Lower lobe of right lung (tissue), 2 donors: ENCODE measurements around the gene RGL1. TPM values are rescaled to one million over a fixed set of nuclear protein-coding genes. Genes with fewer than 3 reads are reported as not detected.

Experiments used
- ATAC-seq, 2 donors: fragments of 200-7000 bp; cut with Tn5 transposase; one replicate each; pipeline ENCODE4 v1.9.1; 2020 to 2022; ENCODE audit warnings: mild to moderate bottlenecking in 2 of 2, moderate library complexity in 2 of 2
- DNase-seq: peaks from one replicate; pipeline ENCODE4 v3.0.0-alpha.2; 2020
- H3K27ac ChIP-seq: fragments of 200-600 bp; one replicate; pipeline ENCODE4 v1.8.0; 2022
- H3K27me3 ChIP-seq: fragments of 200-600 bp; one replicate; pipeline ENCODE4 v1.8.0; 2022; ENCODE audit warnings: low read depth
- H3K36me3 ChIP-seq: fragments of 200-600 bp; one replicate; pipeline ENCODE4 v1.8.0; 2022; ENCODE audit warnings: mild to moderate bottlenecking
- H3K4me1 ChIP-seq: fragments of 200-600 bp; one replicate; pipeline ENCODE4 v1.8.0; 2022
- H3K4me3 ChIP-seq: fragments of 200-600 bp; one replicate; pipeline ENCODE4 v1.8.0; 2022; ENCODE audit warnings: mild to moderate bottlenecking
- H3K9me3 ChIP-seq: fragments of 200-600 bp; one replicate; pipeline ENCODE4 v1.8.0; 2022
- CTCF ChIP-seq: fragments of 200-600 bp; IDR thresholded peaks from one replicate; pipeline ENCODE4 v1.8.0; 2022; ENCODE audit warnings: antibody characterized with exemption, mild to moderate bottlenecking
- intact Hi-C: fragments of 100-400 bp; cut with DNase I; formaldehyde crosslinking; loops from one replicate; pipeline ENCODE4 v1.11.0; 2022
- total RNA-seq: library from RNA; stranded (reverse); fragmentation: NEBNext Ultra II Directional; extraction: Animal tissue kit (Norgen Biotek cat#: 25700); gene quantifications from one replicate; pipeline ENCODE4 v1.2.1, GENCODE V29; 2021
- donor health status: DM: no; HTN: yes; CAD: no; lungs with severe emphysema.

Gene RGL1
- total RNA-seq, 1 donor from 2014 or later: 37.6 TPM

GRCh38 chr1:183931646-183932271, 126.8 kb downstream of the RGL1 start:
- intact Hi-C loops: no loop called here
- H3K36me3 ChIP-seq: peaks cover 40% of the 10 kb centered on the region
- TF ChIP-seq CTCF: no peak
- H3K9me3 ChIP-seq: no peaks in the 10 kb centered on the region
- no peak for DNase-seq
- no peak for ATAC-seq
- H3K27ac ChIP-seq: no peak overlapping the region
- H3K27me3 ChIP-seq: no peaks in the 10 kb centered on the region
- peaks cover 11% of the 10 kb centered on the region for H3K4me1 ChIP-seq
- no peak overlapping the region for H3K4me3 ChIP-seq

- H3K27me3 ChIP-seq: no peaks in the 10 kb centered on the region
- ATAC-seq: peak; percentile 27 to 47
These were observed 127.5 kb downstream of the RGL1 start for GRCh38 chr1:183932412-183932811.

DNA sequence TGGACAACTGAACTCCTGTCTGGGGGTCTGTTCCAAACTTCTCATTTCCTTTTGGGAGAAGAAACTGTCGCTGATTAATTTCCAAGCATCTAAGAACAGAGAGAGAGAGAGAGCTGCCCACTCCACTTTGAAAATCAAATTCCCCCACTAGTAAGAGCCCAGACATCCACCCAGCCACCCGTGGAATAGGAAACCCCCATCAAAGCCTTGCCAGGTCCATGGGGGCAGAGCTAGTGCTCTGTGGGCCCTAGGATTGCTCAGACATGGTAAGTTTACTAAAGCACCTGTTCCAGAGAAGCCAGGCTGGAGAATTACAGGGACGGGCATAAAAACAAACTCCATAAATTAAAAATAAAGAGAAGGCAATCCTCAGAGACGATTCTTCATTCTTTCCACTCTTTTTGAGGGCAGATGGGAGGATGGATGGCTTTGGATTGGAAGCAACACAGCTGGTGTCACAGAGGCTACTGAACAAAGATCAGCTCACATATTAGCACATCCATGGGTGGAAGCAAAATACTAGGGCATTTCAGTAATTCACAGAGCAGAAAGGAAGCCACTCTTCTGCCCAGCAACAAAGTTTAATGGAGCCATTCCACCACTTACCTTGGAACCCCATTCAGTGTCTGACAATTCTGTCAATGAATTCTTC, 128.7 kb downstream of the RGL1 start:
- TF ChIP-seq CTCF: no peak
- Histone ChIP-seq H3K27me3 (no peaks in the 10 kb centered on the region), H3K9me3 (no peaks in the 10 kb centered on the region), H3K4me3 (no peak overlapping the region), H3K36me3 (peaks cover 23% of the 10 kb centered on the region), H3K4me1 (peaks cover 11% of the 10 kb centered on the region), H3K27ac (no peak overlapping the region)
- ATAC-seq: no peak
- intact Hi-C loops: no loop called here
- DNase-seq: no peak

More at GRCh38 chr1:183932412-183932811, 127.5 kb downstream of the RGL1 start:
- no peaks in the 10 kb centered on the region for H3K9me3 ChIP-seq
- H3K4me3 ChIP-seq: no peak overlapping the region
- intact Hi-C loops: no loop called here
- DNase-seq: peak; percentile 56
- no peak for TF ChIP-seq CTCF
- H3K36me3 ChIP-seq: peaks cover 34% of the 10 kb centered on the region
- no peak overlapping the region for H3K27ac ChIP-seq
- peaks cover 11% of the 10 kb centered on the region for H3K4me1 ChIP-seq

GRCh38 chr1:183934314-183934713, 129.4 kb downstream of the RGL1 start:
- Histone ChIP-seq H3K27ac (no peak overlapping the region), H3K4me3 (no peak overlapping the region), H3K27me3 (no peaks in the 10 kb centered on the region), H3K36me3 (peaks cover 18% of the 10 kb centered on the region), H3K9me3 (no peaks in the 10 kb centered on the region), H3K4me1 (peaks cover 11% of the 10 kb centered on the region)
- no peak for TF ChIP-seq CTCF
- intact Hi-C loops: no loop called here
- ATAC-seq (no peak), DNase-seq (no peak)

DNA sequence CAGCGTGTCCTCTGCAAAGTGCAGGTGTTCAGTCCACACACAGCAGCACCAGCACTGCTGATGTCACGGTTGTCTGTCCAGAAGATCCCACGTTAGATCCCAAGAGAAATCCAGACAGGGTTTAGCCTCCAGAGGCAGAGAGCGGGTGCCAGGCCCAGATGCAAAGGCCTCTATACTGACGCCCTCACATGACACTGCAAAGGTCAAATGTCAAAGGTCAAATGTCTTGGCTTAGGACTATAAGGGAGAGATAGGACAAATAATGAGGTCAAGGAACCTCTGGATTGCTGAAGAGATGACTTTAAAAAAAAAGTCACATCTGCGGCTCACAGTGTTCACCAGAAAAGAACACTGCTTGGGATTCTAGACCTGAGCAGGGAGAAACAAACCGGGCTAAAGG, 131.1 kb downstream of the RGL1 start:
- H3K27me3 ChIP-seq: no peaks in the 10 kb centered on the region
- no peak for TF ChIP-seq CTCF
- no peak overlapping the region for H3K4me3 ChIP-seq
- DNase-seq: no peak
- intact Hi-C loops: no loop called here
- no peaks in the 10 kb centered on the region for H3K9me3 ChIP-seq
- peaks cover 1% of the 10 kb centered on the region for H3K36me3 ChIP-seq
- ATAC-seq: no peak
- no peak overlapping the region for H3K27ac ChIP-seq
- H3K4me1 ChIP-seq: peaks cover 11% of the 10 kb centered on the region
